ENCODE data around the gene SRGAP2C. TPM values are rescaled to one million over a fixed set of nuclear protein-coding genes. Genes with fewer than 3 reads are reported as not detected.

Gene SRGAP2C
- total RNA-seq, result 12.4 and 17.3 TPM in 2 replicates

GRCh38 chr1:121184290-121185127 is at the start of gene SRGAP2C, which contains the start of gene FAM72B:
TSS of gene SRGAP2C (plus strand) at chr1:121184975. CDS start at chr1:121187447, 2,472 bp downstream.
TSS of gene FAM72B (minus strand) at chr1:121184340. CDS start at chr1:121183489, 851 bp downstream.

Other genes with a start within 250 kb of the SRGAP2C start
- 1.3 and 1.7 TPM in 2 replicates for gene FAM72B, start 635 bp upstream of the SRGAP2C start, total RNA-seq